ENCODE measurements around the gene MOB3B.
"Not testable (repeated sequence)": the region's sequence is repeated elsewhere in the genome, so short reads cannot be mapped to it uniquely, and the experiment has no call there.

DNA sequence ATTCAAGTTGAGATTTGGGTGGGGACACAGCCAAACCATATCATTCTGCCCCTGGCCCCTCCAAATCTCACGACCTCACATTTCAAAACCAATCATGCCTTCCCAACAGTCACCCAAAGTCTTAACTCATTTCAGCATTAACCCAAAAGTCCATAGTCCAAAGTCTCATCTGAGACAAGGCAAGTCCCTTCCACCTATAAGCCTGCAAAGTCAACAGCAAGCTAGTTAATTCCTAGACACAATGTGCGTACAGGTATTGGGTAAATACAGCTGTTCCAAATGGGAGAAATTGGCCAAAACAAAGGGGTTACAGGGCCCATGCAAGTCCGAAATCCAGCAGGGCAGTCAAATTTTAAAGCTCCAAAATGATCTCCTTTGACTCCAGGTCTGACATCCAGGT, 64.7 kb downstream of the MOB3B start:
- TF ChIP-seq JUN (CRISPR knock-in tag; IDR thresholded peaks at IDR 0.05); ESRRA (CRISPR knock-in tag; IDR thresholded peaks at IDR 0.05; ENCODE audit: low read depth); NR2F1 (CRISPR knock-in tag; IDR thresholded peaks at IDR 0.05); EZH2 (conservative IDR thresholded peaks at IDR 0.05; ENCODE audit: low read depth, low read length); CTCF (CRISPR knock-in tag; IDR thresholded peaks at IDR 0.05); ETV5 (CRISPR knock-in tag; IDR thresholded peaks at IDR 0.05; ENCODE audit: borderline replicate concordance); NFYC (CRISPR knock-in tag; IDR thresholded peaks at IDR 0.05); NFATC3 (CRISPR knock-in tag; IDR thresholded peaks at IDR 0.05); PHF20 (CRISPR knock-in tag; IDR thresholded peaks at IDR 0.05); ATF7-NPFF (CRISPR knock-in tag; IDR thresholded peaks at IDR 0.05; ENCODE audit: low read depth); SMARCE1 (IDR thresholded peaks at IDR 0.05; ENCODE audit: borderline replicate concordance); MTF1 (CRISPR knock-in tag; IDR thresholded peaks at IDR 0.05): not testable (repeated sequence)

Data from HepG2 (cell line).